Calu3 (cell line): ENCODE measurements around the gene TSHZ2. TPM values are rescaled to one million over a fixed set of nuclear protein-coding genes. Genes with fewer than 3 reads are reported as not detected.

Experiments used
- BruUV-seq: library from RNA; stranded (reverse); fragments of 400-500 nt; replicated peaks from 2 replicates; lab custom pipeline; 2021; lab: Mats Ljungman, UMichigan
- CTCF ChIA-PET: fragments of 300-600 bp; sonication (Branson Sonifier 250); formaldehyde crosslinking; loops from one replicate; lab custom pipeline; 2022; ENCODE audit warnings: antibody characterized with exemption; lab: Charles Lee
- DNase-seq: peaks from one replicate; pipeline ENCODE4 v3.0.0; 2022
- H3K27ac Mint-ChIP-seq: one replicate; pipeline ENCODE4 v1.8.0; 2022; ENCODE audit warnings: mixed read lengths; ENCODE audit not compliant: unreplicated experiment
- H3K27me3 Mint-ChIP-seq: one replicate; pipeline ENCODE4 v1.8.0; 2022; ENCODE audit warnings: mixed read lengths; ENCODE audit not compliant: unreplicated experiment
- H3K36me3 Mint-ChIP-seq: one replicate; pipeline ENCODE4 v1.8.0; 2022; ENCODE audit warnings: mild to moderate bottlenecking, moderate library complexity, mixed read lengths; ENCODE audit not compliant: insufficient read depth, unreplicated experiment
- H3K4me1 Mint-ChIP-seq: one replicate; pipeline ENCODE4 v1.8.0; 2022; ENCODE audit warnings: mild to moderate bottlenecking, low read depth, mixed read lengths; ENCODE audit not compliant: unreplicated experiment
- H3K4me3 Mint-ChIP-seq: one replicate; pipeline ENCODE4 v1.8.0; 2022; ENCODE audit warnings: mild to moderate bottlenecking, low read depth, moderate library complexity, mixed read lengths; ENCODE audit not compliant: unreplicated experiment
- H3K9me3 Mint-ChIP-seq: one replicate; pipeline ENCODE4 v1.8.0; 2022; ENCODE audit warnings: low read depth, mixed read lengths; ENCODE audit not compliant: unreplicated experiment
- intact Hi-C: fragments of 100-400 bp; cut with micrococcal nuclease; formaldehyde crosslinking; loops from one replicate; pipeline ENCODE4 v1.10.0; 2022; ENCODE audit not compliant: unreplicated experiment
- total RNA-seq: library from RNA; stranded (reverse); gene quantifications from 2 replicates; pipeline ENCODE4 v1.2.3, GENCODE V29; 2022
- TF ChIP-seq, protein P1 (sequence below): fragments of 200-600 bp; IDR thresholded peaks from one replicate; pipeline ENCODE4 v1.8.0; 2022; ENCODE audit warnings: antibody characterized with exemption; ENCODE audit not compliant: unreplicated experiment

The TSHZ2 gene
- total RNA-seq, 1 experiment from 2014 or later = not detected

DNA sequence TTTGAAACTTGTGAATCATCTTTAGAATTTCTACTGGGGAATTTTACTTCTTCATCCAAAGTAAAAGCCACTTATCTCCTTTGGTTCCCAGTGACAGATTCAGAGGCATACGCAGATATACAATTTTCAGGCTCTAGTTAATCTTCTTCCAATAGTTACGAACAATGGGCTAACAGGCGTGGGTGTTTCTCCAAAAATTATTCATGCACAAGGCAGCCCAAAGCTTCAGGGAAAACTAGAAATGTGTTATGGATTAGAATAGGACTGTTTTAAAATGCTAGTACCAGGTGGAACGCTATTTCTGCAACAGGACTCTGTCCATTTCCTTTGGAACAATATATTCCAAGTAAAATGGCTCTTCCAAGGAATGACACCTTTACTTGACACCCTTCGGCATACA is 519.3 kb downstream of the TSHZ2 start:
- no peak for DNase-seq
- CTCF ChIA-PET = no interaction called here
- BruUV-seq = no TSS peak
- H3K36me3 Mint-ChIP-seq = no peaks in the 10 kb centered on the region
- H3K4me1 Mint-ChIP-seq = no peaks in the 10 kb centered on the region
- peaks cover 53% of the 10 kb centered on the region for H3K27me3 Mint-ChIP-seq
- H3K4me3 Mint-ChIP-seq = no peak overlapping the region
- TF ChIP-seq, protein P1, sequence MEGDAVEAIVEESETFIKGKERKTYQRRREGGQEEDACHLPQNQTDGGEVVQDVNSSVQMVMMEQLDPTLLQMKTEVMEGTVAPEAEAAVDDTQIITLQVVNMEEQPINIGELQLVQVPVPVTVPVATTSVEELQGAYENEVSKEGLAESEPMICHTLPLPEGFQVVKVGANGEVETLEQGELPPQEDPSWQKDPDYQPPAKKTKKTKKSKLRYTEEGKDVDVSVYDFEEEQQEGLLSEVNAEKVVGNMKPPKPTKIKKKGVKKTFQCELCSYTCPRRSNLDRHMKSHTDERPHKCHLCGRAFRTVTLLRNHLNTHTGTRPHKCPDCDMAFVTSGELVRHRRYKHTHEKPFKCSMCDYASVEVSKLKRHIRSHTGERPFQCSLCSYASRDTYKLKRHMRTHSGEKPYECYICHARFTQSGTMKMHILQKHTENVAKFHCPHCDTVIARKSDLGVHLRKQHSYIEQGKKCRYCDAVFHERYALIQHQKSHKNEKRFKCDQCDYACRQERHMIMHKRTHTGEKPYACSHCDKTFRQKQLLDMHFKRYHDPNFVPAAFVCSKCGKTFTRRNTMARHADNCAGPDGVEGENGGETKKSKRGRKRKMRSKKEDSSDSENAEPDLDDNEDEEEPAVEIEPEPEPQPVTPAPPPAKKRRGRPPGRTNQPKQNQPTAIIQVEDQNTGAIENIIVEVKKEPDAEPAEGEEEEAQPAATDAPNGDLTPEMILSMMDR = no peak
- intact Hi-C loops = no loop called here
- no peak overlapping the region for H3K27ac Mint-ChIP-seq
- H3K9me3 Mint-ChIP-seq = no peaks in the 10 kb centered on the region

DNA sequence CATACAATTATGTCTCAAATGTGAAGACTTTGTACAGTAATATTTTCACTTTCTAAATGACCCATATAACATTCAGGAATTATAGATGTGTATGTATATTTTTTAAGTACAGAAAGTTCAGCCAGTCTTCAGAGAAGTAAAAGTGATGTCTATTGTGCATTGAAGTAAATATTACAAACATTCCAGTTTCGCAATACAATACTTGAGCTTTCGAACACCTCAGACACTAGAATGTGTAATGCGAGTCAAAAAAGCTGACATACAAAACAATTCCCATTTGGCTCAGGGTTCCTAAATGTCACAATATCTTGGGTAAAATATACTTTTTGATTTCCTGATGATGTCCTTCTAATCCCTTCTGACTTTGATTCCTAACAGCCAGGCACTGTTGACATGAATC is 520.1 kb downstream of the TSHZ2 start:
- Mint-ChIP-seq H3K9me3 (no peaks in the 10 kb centered on the region), H3K4me1 (no peaks in the 10 kb centered on the region), H3K27ac (no peak overlapping the region), H3K27me3 (peaks cover 53% of the 10 kb centered on the region), H3K4me3 (no peak overlapping the region), H3K36me3 (no peaks in the 10 kb centered on the region)
- intact Hi-C loops = no loop called here
- TF ChIP-seq, protein P1 = no peak
- CTCF ChIA-PET = no interaction called here
- BruUV-seq = no TSS peak
- no peak for DNase-seq

DNA sequence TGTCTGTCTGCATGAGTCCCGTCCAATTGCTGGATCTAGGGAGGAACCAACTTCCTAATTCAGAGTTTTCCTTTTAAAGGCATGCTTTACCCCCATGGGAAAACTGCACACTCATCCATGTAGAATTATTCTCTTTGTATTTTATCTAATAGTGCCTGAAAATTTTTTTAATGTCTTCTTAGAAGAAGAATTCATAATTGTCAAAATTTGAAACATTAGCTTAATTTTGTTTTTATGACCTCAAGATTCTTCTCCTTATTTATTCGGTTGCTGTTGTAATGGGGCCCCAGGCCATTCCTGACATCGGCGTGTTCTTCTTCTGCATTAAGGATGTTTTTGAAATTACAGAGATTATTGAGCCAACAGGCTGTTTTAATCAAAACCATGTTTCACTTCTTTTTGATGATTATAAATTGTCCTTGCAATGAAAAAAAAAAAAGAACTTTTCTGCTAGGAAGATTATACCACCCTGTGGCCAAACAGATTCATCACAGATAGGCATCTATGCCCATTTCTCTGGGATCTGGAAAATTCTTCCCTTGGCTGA is 521.2 kb downstream of the TSHZ2 start:
- TF ChIP-seq, protein P1 = no peak
- H3K36me3 Mint-ChIP-seq = no peaks in the 10 kb centered on the region
- CTCF ChIA-PET = interaction anchor here (1.0 kb wide), 1 partner anchor 10 kb away, joined by 3 read pairs; no protein-coding TSS in a partner anchor
- no peak overlapping the region for H3K4me3 Mint-ChIP-seq
- DNase-seq = no peak
- H3K9me3 Mint-ChIP-seq = no peaks in the 10 kb centered on the region
- peaks cover 50% of the 10 kb centered on the region for H3K27me3 Mint-ChIP-seq
- H3K27ac Mint-ChIP-seq = no peak overlapping the region
- BruUV-seq = no TSS peak
- intact Hi-C loops = no loop called here
- H3K4me1 Mint-ChIP-seq = no peaks in the 10 kb centered on the region

DNA sequence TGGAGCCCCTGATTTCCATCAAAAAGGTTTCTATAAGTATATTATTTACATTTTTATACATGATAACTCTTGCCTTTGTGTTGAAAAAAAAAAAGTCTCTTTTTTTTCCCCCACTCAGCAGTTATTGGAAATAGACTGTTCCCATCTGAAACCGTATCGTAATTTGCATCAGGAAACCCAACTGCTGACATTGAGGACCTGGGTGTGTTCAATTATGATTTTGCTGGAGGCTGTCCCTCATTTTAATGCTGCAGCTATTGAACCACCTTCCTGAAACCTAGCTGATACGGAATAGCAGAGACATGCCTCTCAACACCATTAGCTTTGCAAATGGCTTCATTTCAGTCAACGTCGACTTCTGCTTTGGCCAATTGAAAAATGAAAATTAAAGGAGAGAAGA is 522.6 kb downstream of the TSHZ2 start:
- no peak for DNase-seq
- Mint-ChIP-seq H3K36me3 (no peaks in the 10 kb centered on the region), H3K27me3 (peaks cover 50% of the 10 kb centered on the region), H3K9me3 (no peaks in the 10 kb centered on the region), H3K4me3 (no peak overlapping the region), H3K27ac (no peak overlapping the region), H3K4me1 (no peaks in the 10 kb centered on the region)
- TF ChIP-seq, protein P1 = no peak
- CTCF ChIA-PET = no interaction called here
- BruUV-seq = no TSS peak
- intact Hi-C loops = no loop called here
